Stimulated activated CD4-positive, alpha-beta T cell treated with anti-CD3 and anti-CD28 coated beads, Interleukin-4, amount 100 ng/mL, for 24 hours (primary cell): ENCODE measurements around the gene BABAM1.
"Not testable (repeated sequence)": the region's sequence is repeated elsewhere in the genome, so short reads cannot be mapped to it uniquely, and the experiment has no call there.

Experiments
- DNase-seq: peaks from one replicate; pipeline ENCODE4 v3.0.0-alpha.2; 2020

BABAM1 gene

GRCh38 chr19:17275441-17276175 is 8.4 kb downstream of the BABAM1 start:
- no peak for DNase-seq

- no peak for DNase-seq
Measured at GRCh38 chr19:17279436-17279835, 12.2 kb downstream of the BABAM1 start.

- peak; percentile 65 for DNase-seq
Measured at GRCh38 chr19:17281391-17282304, 14.4 kb downstream of the BABAM1 start, which contains the start of gene ANKLE1. TSS of gene ANKLE1 (plus strand) at chr19:17281901. CDS start at chr19:17281921, 20 bp downstream.

GRCh38 chr19:17282488-17283125 is 15.4 kb downstream of the BABAM1 start:
- DNase-seq = peak; percentile 84

- DNase-seq = no peak
Measured at GRCh38 chr19:17283504-17283996, 16.3 kb downstream of the BABAM1 start.

GRCh38 chr19:17285415-17286135 is 18.3 kb downstream of the BABAM1 start:
- no peak for DNase-seq

GRCh38 chr19:17286263-17286662 is 19.0 kb downstream of the BABAM1 start:
- DNase-seq = no peak

- DNase-seq = no peak
Measured at GRCh38 chr19:17286752-17287151, 19.5 kb downstream of the BABAM1 start.

GRCh38 chr19:17289489-17289888 is 22.2 kb downstream of the BABAM1 start:
- DNase-seq = peak; percentile 60

- peak; percentile 79 for DNase-seq
Measured at GRCh38 chr19:17292301-17293074, 25.2 kb downstream of the BABAM1 start.

GRCh38 chr19:17293605-17294004 is 26.4 kb downstream of the BABAM1 start:
- no peak for DNase-seq

- peak; percentile 56 for DNase-seq
Measured at GRCh38 chr19:17294051-17294891, 27.0 kb downstream of the BABAM1 start.

GRCh38 chr19:17295551-17295950 is 28.3 kb downstream of the BABAM1 start:
- not testable (repeated sequence) for DNase-seq

GRCh38 chr19:17296273-17296672 is 29.0 kb downstream of the BABAM1 start:
- DNase-seq = no peak

- no peak for DNase-seq
Measured at GRCh38 chr19:17296976-17297375, 29.7 kb downstream of the BABAM1 start.

GRCh38 chr19:17300992-17301619 is 33.9 kb downstream of the BABAM1 start:
- DNase-seq = no peak

- no peak for DNase-seq
Measured at GRCh38 chr19:17302391-17303166, 35.3 kb downstream of the BABAM1 start.

- DNase-seq = peak; percentile 94
Measured at GRCh38 chr19:17303167-17303939, 36.1 kb downstream of the BABAM1 start, which contains the start of gene ABHD8. TSS of gene ABHD8 (minus strand) at chr19:17303425. CDS start at chr19:17301616, 1,809 bp downstream.

GRCh38 chr19:17303940-17304267 is 36.7 kb downstream of the BABAM1 start:
- no peak for DNase-seq
